ENCODE results near the gene ACAP3. TPM values are rescaled to one million over a fixed set of nuclear protein-coding genes. Genes with fewer than 3 reads are reported as not detected.

Gene ACAP3
- total and polyA plus RNA-seq, 2 of the 4 experiments (the other 2 are of a cell fraction), result 13.3 to 58.2 TPM

GRCh38 chr1:1243807-1244191 lies 63.9 kb downstream of the ACAP3 start:
- in situ Hi-C loops (cut with MboI; ENCODE audit: low sequenced_read_pairs) (no loop called here), dilution Hi-C loops (cut with HindIII; ENCODE audit: low sequenced_read_pairs, unreplicated experiment) (no loop called here), intact Hi-C loops (cut with micrococcal nuclease) (no loop called here)
- Histone ChIP-seq H4K5ac (ENCODE audit: low read depth, low read length) (no peak overlapping the region), H2AK9ac (replicated peaks; ENCODE audit: low read depth, low read length, poor library complexity) (peak overlapping the region; percentile 50), H3K4me1 (ENCODE audit: control insufficient read depth, insufficient read depth, low read length) (peaks cover 8% of the 10 kb centered on the region), H3K18ac (ENCODE audit: low read depth, low read length) (no peak overlapping the region), H4K91ac (ENCODE audit: insufficient read depth, low read depth, low read length) (no peak overlapping the region), H2BK20ac (ENCODE audit: low read depth, low read length) (no peak overlapping the region), H2BK15ac (ENCODE audit: low read depth, low read length) (no peak overlapping the region), H3K56ac (ENCODE audit: extremely low read depth, insufficient read depth, low read length) (no peak overlapping the region), H3K9ac (ENCODE audit: low read depth, low read length) (no peak overlapping the region), H3K27ac (ENCODE audit: insufficient read depth, low read length) (no peak overlapping the region), H3K9me1 (ENCODE audit: insufficient read depth, low read length) (no peaks in the 10 kb centered on the region), H3K14ac (replicated peaks; ENCODE audit: low read depth, low read length) (no peak overlapping the region), H2BK5ac (ENCODE audit: low read depth, low read length, poor library complexity, severe bottlenecking) (no peak overlapping the region), H4K20me1 (ENCODE audit: insufficient read depth, low read length) (no peaks in the 10 kb centered on the region), H3K36me3 (ENCODE audit: control insufficient read depth, insufficient read depth, low read length) (peaks cover 2% of the 10 kb centered on the region; the same call in 1 of the 2 replicates), H3K79me1 (ENCODE audit: low read depth in 1 of 2, low read length in 2 of 2) (no peaks in the 10 kb centered on the region), H2AFZ (replicated peaks; ENCODE audit: low read length, poor library complexity) (no peak overlapping the region), H4K8ac (ENCODE audit: low read depth in 2 of 2, low read length in 2 of 2) (no peak overlapping the region), H3K4me3 (ENCODE audit: insufficient read depth, low read depth, low read length) (no peak overlapping the region), H2BK120ac (ENCODE audit: low read depth, low read length) (no peak overlapping the region), H3K4me2 (ENCODE audit: low read depth, low read length) (no peak overlapping the region), H3K27me3 (ENCODE audit: control insufficient read depth, insufficient read depth, low read length) (no peaks in the 10 kb centered on the region), H2AK5ac (ENCODE audit: low read depth, low read length) (no peak overlapping the region), H3K9me3 (ENCODE audit: control insufficient read depth, insufficient read depth, low read length) (no peaks in the 10 kb centered on the region), H3K4ac (ENCODE audit: low read depth, low read length) (no peak overlapping the region), H3K23ac (ENCODE audit: low read depth, low read length) (no peak overlapping the region)
- ATAC-seq (ENCODE audit: low read depth), result no peak
- no peak for DNase-seq
- no TSS peak for BruUV-seq (replicated peaks)
- POLR2A ChIA-PET (ENCODE audit: unreplicated experiment), result no interaction called here
- TF ChIP-seq, protein P1, sequence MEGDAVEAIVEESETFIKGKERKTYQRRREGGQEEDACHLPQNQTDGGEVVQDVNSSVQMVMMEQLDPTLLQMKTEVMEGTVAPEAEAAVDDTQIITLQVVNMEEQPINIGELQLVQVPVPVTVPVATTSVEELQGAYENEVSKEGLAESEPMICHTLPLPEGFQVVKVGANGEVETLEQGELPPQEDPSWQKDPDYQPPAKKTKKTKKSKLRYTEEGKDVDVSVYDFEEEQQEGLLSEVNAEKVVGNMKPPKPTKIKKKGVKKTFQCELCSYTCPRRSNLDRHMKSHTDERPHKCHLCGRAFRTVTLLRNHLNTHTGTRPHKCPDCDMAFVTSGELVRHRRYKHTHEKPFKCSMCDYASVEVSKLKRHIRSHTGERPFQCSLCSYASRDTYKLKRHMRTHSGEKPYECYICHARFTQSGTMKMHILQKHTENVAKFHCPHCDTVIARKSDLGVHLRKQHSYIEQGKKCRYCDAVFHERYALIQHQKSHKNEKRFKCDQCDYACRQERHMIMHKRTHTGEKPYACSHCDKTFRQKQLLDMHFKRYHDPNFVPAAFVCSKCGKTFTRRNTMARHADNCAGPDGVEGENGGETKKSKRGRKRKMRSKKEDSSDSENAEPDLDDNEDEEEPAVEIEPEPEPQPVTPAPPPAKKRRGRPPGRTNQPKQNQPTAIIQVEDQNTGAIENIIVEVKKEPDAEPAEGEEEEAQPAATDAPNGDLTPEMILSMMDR (conservative IDR thresholded peaks at IDR 0.05; ENCODE audit: low read depth, low read length), result no peak
- TF ChIP-seq NFE2L2 (IDR thresholded peaks at IDR 0.05; ENCODE audit: low read depth, low read length) (no peak), BHLHE40 (IDR thresholded peaks at IDR 0.05; ENCODE audit: low read depth, low read length) (no peak), ELK1 (IDR thresholded peaks at IDR 0.05; ENCODE audit: borderline replicate concordance, low read depth, low read length) (no peak), MAFK (IDR thresholded peaks at IDR 0.05; ENCODE audit: low read depth, low read length) (no peak), CEBPB (IDR thresholded peaks at IDR 0.05; ENCODE audit: low read depth, low read length) (no peak), RFX5 (IDR thresholded peaks at IDR 0.05; ENCODE audit: low read depth, low read length) (no peak), USF2 (IDR thresholded peaks at IDR 0.05; ENCODE audit: low read depth, low read length) (no peak)
- WGBS, 2 experiments (ENCODE audit: extremely low coverage in 2 of 2, insufficient read length in 1 of 2), result 64% methylated on average over 5 of the region's 23 CpGs; no CpG with 5 or more reads in 1 of the 2 experiments
- CTCF ChIA-PET, result no interaction called here
